ENCODE data around the gene NUDT4B.
"Not testable (repeated sequence)": the region's sequence is repeated elsewhere in the genome, so short reads cannot be mapped to it uniquely, and the experiment has no call there.

The NUDT4B gene

GRCh38 chr1:148748563-148749334 lies at the start of gene NUDT4B:
NUDT4B (plus strand) TSS chr1:148748774; CDS start chr1:148748953, 179 bp downstream.
- not testable (repeated sequence) for DNase-seq (ENCODE audit: low read depth)

- DNase-seq (ENCODE audit: low read depth) = not testable (repeated sequence)
Measured at GRCh38 chr1:148699357-148699756, 49.2 kb upstream of the NUDT4B start.

GRCh38 chr1:148702242-148702641 lies 46.3 kb upstream of the NUDT4B start:
- DNase-seq (ENCODE audit: low read depth) = not testable (repeated sequence)

- not testable (repeated sequence) for DNase-seq (ENCODE audit: low read depth)
Measured at GRCh38 chr1:148703973-148704591, 44.5 kb upstream of the NUDT4B start.

- DNase-seq (ENCODE audit: low read depth) = not testable (repeated sequence)
Measured at GRCh38 chr1:148705316-148705948, 43.1 kb upstream of the NUDT4B start.

GRCh38 chr1:148708779-148709333 lies 39.7 kb upstream of the NUDT4B start:
- not testable (repeated sequence) for DNase-seq (ENCODE audit: low read depth)

GRCh38 chr1:148710772-148711523 lies 37.6 kb upstream of the NUDT4B start:
- DNase-seq (ENCODE audit: low read depth) = not testable (repeated sequence)

- not testable (repeated sequence) for DNase-seq (ENCODE audit: low read depth)
Measured at GRCh38 chr1:148712353-148712752, 36.2 kb upstream of the NUDT4B start.

- DNase-seq (ENCODE audit: low read depth) = not testable (repeated sequence)
Measured at GRCh38 chr1:148715518-148715917, 33.1 kb upstream of the NUDT4B start.

GRCh38 chr1:148716966-148717520 lies 31.5 kb upstream of the NUDT4B start:
- not testable (repeated sequence) for DNase-seq (ENCODE audit: low read depth)

- not testable (repeated sequence) for DNase-seq (ENCODE audit: low read depth)
Measured at GRCh38 chr1:148720918-148721317, 27.7 kb upstream of the NUDT4B start.

- not testable (repeated sequence) for DNase-seq (ENCODE audit: low read depth)
Measured at GRCh38 chr1:148722758-148723157, 25.8 kb upstream of the NUDT4B start.

GRCh38 chr1:148723515-148723914 lies 25.1 kb upstream of the NUDT4B start:
- not testable (repeated sequence) for DNase-seq (ENCODE audit: low read depth)

- DNase-seq (ENCODE audit: low read depth) = not testable (repeated sequence)
Measured at GRCh38 chr1:148724872-148725271, 23.7 kb upstream of the NUDT4B start.

GRCh38 chr1:148727862-148728261 lies 20.7 kb upstream of the NUDT4B start:
- not testable (repeated sequence) for DNase-seq (ENCODE audit: low read depth)

GRCh38 chr1:148729128-148729527 lies 19.4 kb upstream of the NUDT4B start:
- DNase-seq (ENCODE audit: low read depth) = not testable (repeated sequence)

GRCh38 chr1:148729541-148729940 lies 19.0 kb upstream of the NUDT4B start:
- DNase-seq (ENCODE audit: low read depth) = not testable (repeated sequence)

GRCh38 chr1:148732277-148732676 lies 16.3 kb upstream of the NUDT4B start:
- DNase-seq (ENCODE audit: low read depth) = not testable (repeated sequence)

- not testable (repeated sequence) for DNase-seq (ENCODE audit: low read depth)
Measured at GRCh38 chr1:148733585-148734310, 14.8 kb upstream of the NUDT4B start.

GRCh38 chr1:148734311-148734662 lies 14.3 kb upstream of the NUDT4B start:
- not testable (repeated sequence) for DNase-seq (ENCODE audit: low read depth)

- not testable (repeated sequence) for DNase-seq (ENCODE audit: low read depth)
Measured at GRCh38 chr1:148735538-148735937, 13.0 kb upstream of the NUDT4B start.
